IMR-90 (cell line): Measurements from ENCODE around the gene DLX6.

ENCODE experiments used
- BHLHE40 ChIP-seq: fragments of 150-350 bp; IDR thresholded peaks from 2 replicates; pipeline ENCODE4 v1.6.1; 2016; ENCODE audit warnings: mild to moderate bottlenecking, low read depth, low read length
- CEBPB ChIP-seq: IDR thresholded peaks from 2 replicates; pipeline ENCODE4 v1.6.1; 2012; ENCODE audit warnings: low read depth, low read length, improper control_type of control experiment
- FOS ChIP-seq: fragments of 150-350 bp; IDR thresholded peaks from 2 replicates; pipeline ENCODE4 v1.6.1; 2016; ENCODE audit warnings: low read depth, low read length
- MXI1 ChIP-seq: IDR thresholded peaks from 2 replicates; pipeline ENCODE4 v1.6.1; 2012; ENCODE audit warnings: low read depth, mild to moderate bottlenecking, low read length, moderate library complexity, borderline replicate concordance
- NFE2L2 ChIP-seq: fragments of 150-350 bp; IDR thresholded peaks from 2 replicates; pipeline ENCODE4 v1.6.1; 2016; ENCODE audit warnings: low read depth, mild to moderate bottlenecking, low read length
- POLR2A ChIP-seq: IDR thresholded peaks from 2 replicates; pipeline ENCODE4 v1.6.1; 2012; ENCODE audit warnings: mild to moderate bottlenecking, low read depth, low read length
- RCOR1 ChIP-seq: IDR thresholded peaks from 2 replicates; pipeline ENCODE4 v1.6.1; 2012; ENCODE audit warnings: mild to moderate bottlenecking, low read length, improper control_type of control experiment; ENCODE audit not compliant: insufficient replicate concordance
- RFX5 ChIP-seq: IDR thresholded peaks from 2 replicates; pipeline ENCODE4 v1.8.0; 2012; ENCODE audit warnings: low read depth, mild to moderate bottlenecking, low read length, moderate library complexity
- TF ChIP-seq, protein P1 (sequence below): conservative IDR thresholded peaks from 2 replicates; pipeline ENCODE4 v1.5.1; 2012; ENCODE audit warnings: mild to moderate bottlenecking, low read depth, low read length, improper control_type of control experiment
- TF ChIP-seq, protein P2 (sequence below): fragments of 150-350 bp; IDR thresholded peaks from 2 replicates; pipeline ENCODE4 v1.6.1; 2016; ENCODE audit warnings: low read depth, mild to moderate bottlenecking, low read length, moderate library complexity, borderline replicate concordance
- TF ChIP-seq, protein P3 (sequence below): fragments of 150-350 bp; IDR thresholded peaks from 2 replicates; pipeline ENCODE4 v1.6.1; 2017; ENCODE audit warnings: mild to moderate bottlenecking, antibody characterized with exemption, low read length, low read depth

DNA sequence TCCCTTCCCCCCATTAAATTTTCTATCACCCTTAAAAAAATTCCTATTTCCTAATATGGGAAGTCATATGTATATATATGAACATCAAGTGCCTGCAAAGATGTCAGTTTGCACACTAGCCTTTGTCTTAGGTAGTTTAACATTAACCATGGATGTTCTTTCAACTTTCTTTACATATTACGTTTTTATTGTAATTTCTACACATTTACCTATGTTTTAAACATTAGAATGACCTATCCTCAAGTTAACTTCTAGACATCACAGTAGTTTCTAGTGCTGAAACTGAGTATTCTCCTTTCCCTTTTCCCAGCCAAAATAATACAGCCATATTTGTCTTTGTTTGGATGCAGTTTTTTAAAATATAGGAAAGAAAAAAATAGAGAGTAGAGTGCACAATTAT is 5.8 kb downstream of the DLX6 start:
- no peak for TF ChIP-seq POLR2A
- TF ChIP-seq, protein P1, sequence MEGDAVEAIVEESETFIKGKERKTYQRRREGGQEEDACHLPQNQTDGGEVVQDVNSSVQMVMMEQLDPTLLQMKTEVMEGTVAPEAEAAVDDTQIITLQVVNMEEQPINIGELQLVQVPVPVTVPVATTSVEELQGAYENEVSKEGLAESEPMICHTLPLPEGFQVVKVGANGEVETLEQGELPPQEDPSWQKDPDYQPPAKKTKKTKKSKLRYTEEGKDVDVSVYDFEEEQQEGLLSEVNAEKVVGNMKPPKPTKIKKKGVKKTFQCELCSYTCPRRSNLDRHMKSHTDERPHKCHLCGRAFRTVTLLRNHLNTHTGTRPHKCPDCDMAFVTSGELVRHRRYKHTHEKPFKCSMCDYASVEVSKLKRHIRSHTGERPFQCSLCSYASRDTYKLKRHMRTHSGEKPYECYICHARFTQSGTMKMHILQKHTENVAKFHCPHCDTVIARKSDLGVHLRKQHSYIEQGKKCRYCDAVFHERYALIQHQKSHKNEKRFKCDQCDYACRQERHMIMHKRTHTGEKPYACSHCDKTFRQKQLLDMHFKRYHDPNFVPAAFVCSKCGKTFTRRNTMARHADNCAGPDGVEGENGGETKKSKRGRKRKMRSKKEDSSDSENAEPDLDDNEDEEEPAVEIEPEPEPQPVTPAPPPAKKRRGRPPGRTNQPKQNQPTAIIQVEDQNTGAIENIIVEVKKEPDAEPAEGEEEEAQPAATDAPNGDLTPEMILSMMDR = no peak
- TF ChIP-seq, protein P2, sequence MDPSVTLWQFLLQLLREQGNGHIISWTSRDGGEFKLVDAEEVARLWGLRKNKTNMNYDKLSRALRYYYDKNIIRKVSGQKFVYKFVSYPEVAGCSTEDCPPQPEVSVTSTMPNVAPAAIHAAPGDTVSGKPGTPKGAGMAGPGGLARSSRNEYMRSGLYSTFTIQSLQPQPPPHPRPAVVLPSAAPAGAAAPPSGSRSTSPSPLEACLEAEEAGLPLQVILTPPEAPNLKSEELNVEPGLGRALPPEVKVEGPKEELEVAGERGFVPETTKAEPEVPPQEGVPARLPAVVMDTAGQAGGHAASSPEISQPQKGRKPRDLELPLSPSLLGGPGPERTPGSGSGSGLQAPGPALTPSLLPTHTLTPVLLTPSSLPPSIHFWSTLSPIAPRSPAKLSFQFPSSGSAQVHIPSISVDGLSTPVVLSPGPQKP = no peak
- TF ChIP-seq, protein P3, sequence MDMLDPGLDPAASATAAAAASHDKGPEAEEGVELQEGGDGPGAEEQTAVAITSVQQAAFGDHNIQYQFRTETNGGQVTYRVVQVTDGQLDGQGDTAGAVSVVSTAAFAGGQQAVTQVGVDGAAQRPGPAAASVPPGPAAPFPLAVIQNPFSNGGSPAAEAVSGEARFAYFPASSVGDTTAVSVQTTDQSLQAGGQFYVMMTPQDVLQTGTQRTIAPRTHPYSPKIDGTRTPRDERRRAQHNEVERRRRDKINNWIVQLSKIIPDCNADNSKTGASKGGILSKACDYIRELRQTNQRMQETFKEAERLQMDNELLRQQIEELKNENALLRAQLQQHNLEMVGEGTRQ = no peak
- TF ChIP-seq RCOR1 = no peak
- no peak for TF ChIP-seq CEBPB
- no peak for TF ChIP-seq BHLHE40
- no peak for TF ChIP-seq RFX5
- TF ChIP-seq MXI1 = no peak
- TF ChIP-seq FOS = no peak
- no peak for TF ChIP-seq NFE2L2
